ENCODE measurements around the gene FBLN2. TPM values are rescaled to one million over a fixed set of nuclear protein-coding genes. Genes with fewer than 3 reads are reported as not detected.

The FBLN2 gene
- total RNA-seq, 4 donors from 2014 or later, result 20.6 to 51.2 (median 32.8) TPM

GRCh38 chr3:13660042-13660874, 111.3 kb downstream of the FBLN2 start:
- TF ChIP-seq CTCF (IDR thresholded peaks at IDR 0.05) (no peak), POLR2A (IDR thresholded peaks at IDR 0.05) (no peak)
- no peaks in the 10 kb centered on the region for H3K27me3 ChIP-seq

GRCh38 chr3:13661121-13661520, 112.2 kb downstream of the FBLN2 start:
- DNase-seq, result no peak
- Histone ChIP-seq H3K4me3 (no peak overlapping the region), H3K36me3 (no peaks in the 10 kb centered on the region), H3K9me3 (no peaks in the 10 kb centered on the region), H3K27ac (no peak overlapping the region), H3K4me1 (no peaks in the 10 kb centered on the region), H3K27me3 (no peaks in the 10 kb centered on the region)
- no peak for TF ChIP-seq POLR2A (IDR thresholded peaks at IDR 0.05)
- no peak for TF ChIP-seq CTCF (IDR thresholded peaks at IDR 0.05)

More at GRCh38 chr3:13660042-13660874, 111.3 kb downstream of the FBLN2 start:
- Histone ChIP-seq H3K27ac (no peak overlapping the region), H3K4me1 (peaks cover 0 to 2% (median 0%) of the 10 kb centered on the region in 4 donors), H3K9me3 (no peaks in the 10 kb centered on the region), H3K4me3 (no peak overlapping the region), H3K36me3 (no peaks in the 10 kb centered on the region)
- DNase-seq, result no peak

GRCh38 chr3:13662238-13662847, 113.4 kb downstream of the FBLN2 start:
- Histone ChIP-seq H3K9me3 (no peaks in the 10 kb centered on the region), H3K27me3 (no peaks in the 10 kb centered on the region), H3K4me3 (no peak overlapping the region), H3K36me3 (no peaks in the 10 kb centered on the region), H3K4me1 (no peaks in the 10 kb centered on the region), H3K27ac (no peak overlapping the region)
- no peak for TF ChIP-seq CTCF (IDR thresholded peaks at IDR 0.05)
- TF ChIP-seq POLR2A (IDR thresholded peaks at IDR 0.05), result no peak
- no peak for DNase-seq

GRCh38 chr3:13663781-13664535, 115.0 kb downstream of the FBLN2 start:
- DNase-seq, result no peak
- no peak for TF ChIP-seq POLR2A (IDR thresholded peaks at IDR 0.05)
- TF ChIP-seq CTCF (IDR thresholded peaks at IDR 0.05), result no peak
- no peaks in the 10 kb centered on the region for H3K9me3 ChIP-seq
- H3K4me1 ChIP-seq, result no peaks in the 10 kb centered on the region
- H3K27me3 ChIP-seq, result no peaks in the 10 kb centered on the region
- no peak overlapping the region for H3K27ac ChIP-seq
- no peaks in the 10 kb centered on the region for H3K36me3 ChIP-seq
- H3K4me3 ChIP-seq, result no peak overlapping the region

GRCh38 chr3:13665582-13666226, 116.8 kb downstream of the FBLN2 start:
- no peak for DNase-seq
- Histone ChIP-seq H3K9me3 (no peaks in the 10 kb centered on the region), H3K27ac (no peak overlapping the region), H3K36me3 (no peaks in the 10 kb centered on the region), H3K27me3 (no peaks in the 10 kb centered on the region), H3K4me1 (no peaks in the 10 kb centered on the region), H3K4me3 (no peak overlapping the region)
- TF ChIP-seq POLR2A (IDR thresholded peaks at IDR 0.05) (no peak), CTCF (IDR thresholded peaks at IDR 0.05) (no peak)

Measured in Peyer's patch (tissue), 4 donors.